Hematopoietic multipotent progenitor cell treated with erythropoietin and hydrocortisone succinate and interleukin-3 and kit ligand, for 6 days (in vitro differentiated cells): ENCODE results near the gene STX8.
"Not testable (repeated sequence)": the region's sequence is repeated elsewhere in the genome, so short reads cannot be mapped to it uniquely, and the experiment has no call there.

Experiments used
- DNase-seq: peaks from one replicate; pipeline ENCODE4 v3.0.0-alpha.2; 2015

The STX8 gene

GRCh38 chr17:9488556-9488955 lies 87.1 kb downstream of the STX8 start:
- no peak for DNase-seq

- DNase-seq: no peak
Measured at GRCh38 chr17:9487406-9487805, 88.2 kb downstream of the STX8 start.

GRCh38 chr17:9484789-9485188 lies 90.8 kb downstream of the STX8 start:
- DNase-seq: no peak

- DNase-seq: no peak
Measured at GRCh38 chr17:9479964-9480363, 95.7 kb downstream of the STX8 start.

GRCh38 chr17:9478889-9479288 lies 96.7 kb downstream of the STX8 start:
- DNase-seq: no peak

- DNase-seq: no peak
Measured at GRCh38 chr17:9475101-9475658, 100.4 kb downstream of the STX8 start.

- no peak for DNase-seq
Measured at GRCh38 chr17:9473711-9474110, 101.9 kb downstream of the STX8 start.

- DNase-seq: no peak
Measured at GRCh38 chr17:9472541-9472940, 103.1 kb downstream of the STX8 start.

- no peak for DNase-seq
Measured at GRCh38 chr17:9472094-9472493, 103.5 kb downstream of the STX8 start.

- peak; percentile 42 for DNase-seq
Measured at GRCh38 chr17:9470171-9470570, 105.4 kb downstream of the STX8 start.

- DNase-seq: no peak
Measured at GRCh38 chr17:9468937-9469336, 106.7 kb downstream of the STX8 start.

GRCh38 chr17:9468532-9468931 lies 107.1 kb downstream of the STX8 start:
- DNase-seq: no peak

GRCh38 chr17:9467518-9467917 lies 108.1 kb downstream of the STX8 start:
- no peak for DNase-seq

GRCh38 chr17:9465210-9465921 lies 110.3 kb downstream of the STX8 start:
- DNase-seq: no peak

- DNase-seq: no peak
Measured at GRCh38 chr17:9457005-9457404, 118.6 kb downstream of the STX8 start.

GRCh38 chr17:9456330-9456729 lies 119.3 kb downstream of the STX8 start:
- no peak for DNase-seq

- DNase-seq: no peak
Measured at GRCh38 chr17:9451934-9452333, 123.7 kb downstream of the STX8 start.

- DNase-seq: not testable (repeated sequence)
Measured at GRCh38 chr17:9447298-9447697, 128.3 kb downstream of the STX8 start.

- no peak for DNase-seq
Measured at GRCh38 chr17:9446528-9446927, 129.1 kb downstream of the STX8 start.

GRCh38 chr17:9445424-9445823 lies 130.2 kb downstream of the STX8 start:
- DNase-seq: no peak

- no peak for DNase-seq
Measured at GRCh38 chr17:9444687-9445086, 130.9 kb downstream of the STX8 start.

GRCh38 chr17:9443811-9444210 lies 131.8 kb downstream of the STX8 start:
- DNase-seq: no peak

- no peak for DNase-seq
Measured at GRCh38 chr17:9439851-9440250, 135.8 kb downstream of the STX8 start.

GRCh38 chr17:9436630-9437029 lies 139.0 kb downstream of the STX8 start:
- DNase-seq: no peak

- DNase-seq: no peak
Measured at GRCh38 chr17:9435165-9435564, 140.5 kb downstream of the STX8 start.
